H1 (cell line): ENCODE data around the gene PTPRE. TPM values are rescaled to one million over a fixed set of nuclear protein-coding genes. Genes with fewer than 3 reads are reported as not detected.

Experiments used
- CTCF ChIA-PET: fragments of 300-600 bp; sonication (Branson Sonifier 250); formaldehyde crosslinking; loops from one replicate; lab custom pipeline; 2021; ENCODE audit not compliant: partially characterized antibody; lab: Charles Lee
- POLR2A ChIA-PET: fragments of 300-600 bp; sonication (Branson Sonifier 250); formaldehyde crosslinking; loops from one replicate; lab custom pipeline; 2021; ENCODE audit warnings: inconsistent platforms; ENCODE audit not compliant: partially characterized antibody; lab: Charles Lee
- DNase-seq, 2 experiments: peaks; one replicate each; pipeline versions ENCODE4 v3.0.0 to v3.0.0-alpha.2; 2010 to 2022; ENCODE audit warnings: low spot score in 2 of 2, low read depth in 1 of 2, mixed read lengths in 1 of 2
- FAIRE-seq: peaks from 2 replicates; lab custom pipeline; 2011; peaks lifted over from hg19 to GRCh38; lab: Jason Lieb, UNC
- H2AFZ ChIP-seq: 2 replicates; pipeline ENCODE4 v1.8.1; 2012; ENCODE audit warnings: low read length, inconsistent platforms
- H2AK5ac ChIP-seq: 2 replicates; pipeline ENCODE4 v1.6.1; 2013; ENCODE audit warnings: low read depth, low read length
- H2BK120ac ChIP-seq: replicated peaks from 2 replicates; pipeline ENCODE3; 2013; ENCODE audit warnings: low read depth, low read length, inconsistent platforms
- H2BK12ac ChIP-seq: 2 replicates; pipeline ENCODE4 v1.6.1; 2013; ENCODE audit warnings: low read depth, low read length
- H2BK15ac ChIP-seq: 2 replicates; pipeline ENCODE4 v1.6.1; 2013; ENCODE audit warnings: low read length
- H2BK20ac ChIP-seq: 2 replicates; pipeline ENCODE4 v1.6.1; 2013; ENCODE audit warnings: low read length
- H2BK5ac ChIP-seq: 2 replicates; pipeline ENCODE4 v1.6.1; 2013; ENCODE audit warnings: low read depth, low read length
- H3K14ac ChIP-seq: 2 replicates; pipeline ENCODE4 v1.6.1; 2013; ENCODE audit warnings: inconsistent platforms; ENCODE audit not compliant: insufficient read length
- H3K18ac ChIP-seq: 2 replicates; pipeline ENCODE4 v1.6.1; 2013; ENCODE audit warnings: low read length; ENCODE audit errors: extremely low read depth
- H3K23ac ChIP-seq: 2 replicates; pipeline ENCODE4 v1.6.1; 2013; ENCODE audit warnings: inconsistent platforms; ENCODE audit not compliant: insufficient read length
- H3K23me2 ChIP-seq: 2 replicates; pipeline ENCODE4 v1.6.1; 2013; ENCODE audit warnings: low read depth, low read length
- H3K27ac ChIP-seq: 2 replicates; pipeline ENCODE4 v1.6.1; 2011; ENCODE audit warnings: low read depth, low read length, inconsistent platforms
- H3K27me3 ChIP-seq, 4 experiments: replicated peaks in 1 of 4; 1 replicate in 1 of 4; 2 replicates in 3 of 4; pipeline versions ENCODE4 v1.6.1 to v1.8.1; 2011 to 2013; ENCODE audit warnings: low read length in 3 of 4, mild to moderate bottlenecking in 3 of 4, inconsistent platforms in 2 of 4, mixed read lengths in 2 of 4, moderate library complexity in 1 of 4; ENCODE audit not compliant: control insufficient read depth in 3 of 4, insufficient read depth in 3 of 4; ENCODE audit errors: extremely low read depth in 1 of 4
- H3K36me3 ChIP-seq, 4 experiments: 2 replicates each; pipeline versions ENCODE4 v1.6.1 to v1.8.1; 2011 to 2013; ENCODE audit warnings: mild to moderate bottlenecking in 4 of 4, low read length in 3 of 4, moderate library complexity in 2 of 4, control low read depth in 1 of 4, inconsistent platforms in 1 of 4; ENCODE audit not compliant: insufficient read depth in 4 of 4, control insufficient read depth in 2 of 4
- H3K4ac ChIP-seq: replicated peaks from 2 replicates; pipeline ENCODE3; 2013; ENCODE audit warnings: low read length, low read depth, mixed read lengths, inconsistent platforms; ENCODE audit not compliant: insufficient read length
- H3K4me1 ChIP-seq, 4 experiments: replicated peaks in 1 of 4; 1 replicate in 1 of 4; 2 replicates in 3 of 4; pipeline versions ENCODE4 v1.6.1 to v1.8.1; 2011 to 2013; ENCODE audit warnings: low read length in 3 of 4, inconsistent platforms in 2 of 4, mixed read lengths in 1 of 4; ENCODE audit not compliant: insufficient read depth in 4 of 4, control insufficient read depth in 3 of 4
- H3K4me2 ChIP-seq, 2 experiments: 2 replicates each; pipeline versions ENCODE4 v1.6.1 to v1.8.1; 2011 to 2013; ENCODE audit warnings: low read depth in 2 of 2, low read length in 2 of 2, control low read depth in 1 of 2, inconsistent platforms in 1 of 2, mild to moderate bottlenecking in 1 of 2; ENCODE audit not compliant: insufficient read depth in 1 of 2
- H3K4me3 ChIP-seq, 4 experiments: fragments of 200-600, 300-600 bp in 1 of 4; sonication (generic), shearing (Covaris generic), sonication (Bioruptor Twin) in 1 of 4; 2 replicates each; pipeline versions ENCODE4 v1.5.1 to v1.8.1; 2011 to 2016; ENCODE audit warnings: low read length in 4 of 4, low read depth in 3 of 4, control low read depth in 2 of 4, inconsistent platforms in 2 of 4, mild to moderate bottlenecking in 2 of 4, mixed read lengths in 1 of 4, moderate library complexity in 1 of 4; ENCODE audit not compliant: insufficient read depth in 2 of 4; ENCODE audit errors: extremely low read depth in 1 of 4
- H3K56ac ChIP-seq: replicated peaks from 2 replicates; pipeline ENCODE3; 2013; ENCODE audit warnings: low read depth, mild to moderate bottlenecking, mixed read lengths, low read length, inconsistent platforms; ENCODE audit not compliant: insufficient read length
- H3K79me1 ChIP-seq: 2 replicates; pipeline ENCODE4 v1.6.1; 2013; ENCODE audit warnings: low read depth, low read length, control low read depth
- H3K79me2 ChIP-seq, 2 experiments: 2 replicates each; pipeline versions ENCODE4 v1.6.1 to v1.8.1; 2012 to 2013; ENCODE audit warnings: low read length in 2 of 2, mild to moderate bottlenecking in 2 of 2, inconsistent platforms in 1 of 2; ENCODE audit not compliant: insufficient read depth in 2 of 2, control insufficient read depth in 1 of 2
- H3K9ac ChIP-seq, 4 experiments: replicated peaks in 1 of 4; 1 replicate in 1 of 4; 2 replicates in 3 of 4; pipeline versions ENCODE4 v1.6.1 to v1.8.1; 2011 to 2013; ENCODE audit warnings: low read depth in 3 of 4, low read length in 3 of 4, control low read depth in 2 of 4, mild to moderate bottlenecking in 2 of 4, moderate library complexity in 2 of 4, inconsistent platforms in 1 of 4; ENCODE audit errors: extremely low read depth in 1 of 4
- H3K9me3 ChIP-seq, 2 experiments: 2 replicates each; pipeline versions ENCODE4 v1.6.1 to v1.8.1; 2012 to 2013; ENCODE audit warnings: mild to moderate bottlenecking in 2 of 2, moderate library complexity in 2 of 2, control low read depth in 1 of 2, inconsistent platforms in 1 of 2, low read depth in 1 of 2, low read length in 1 of 2, mixed read lengths in 1 of 2; ENCODE audit not compliant: insufficient read depth in 2 of 2
- H4K20me1 ChIP-seq, 2 experiments: replicated peaks in 1 of 2; 2 replicates each; pipeline versions ENCODE3 to v1.8.1; 2011 to 2013; ENCODE audit warnings: inconsistent platforms in 2 of 2, low read length in 2 of 2, mild to moderate bottlenecking in 1 of 2; ENCODE audit not compliant: insufficient read depth in 2 of 2, control insufficient read depth in 1 of 2
- H4K5ac ChIP-seq: 2 replicates; pipeline ENCODE4 v1.6.1; 2013; ENCODE audit warnings: low read length, low read depth, mixed read lengths, inconsistent platforms; ENCODE audit not compliant: insufficient read length
- H4K8ac ChIP-seq: 2 replicates; pipeline ENCODE4 v1.8.0; 2013; ENCODE audit warnings: mild to moderate bottlenecking, moderate library complexity, low read length, inconsistent platforms; ENCODE audit not compliant: insufficient read depth; ENCODE audit errors: extremely low read depth
- H4K91ac ChIP-seq: replicated peaks from 2 replicates; pipeline ENCODE3; 2013; ENCODE audit warnings: low read length, mixed read lengths, inconsistent platforms; ENCODE audit not compliant: insufficient read length
- BACH1 ChIP-seq: IDR thresholded peaks from 2 replicates; pipeline ENCODE4 v1.6.1; 2012; ENCODE audit warnings: low read length, improper control_type of control experiment
- EZH2 ChIP-seq: fragments of 200-600 bp; sonication (generic); IDR thresholded peaks from 2 replicates; pipeline ENCODE4 v1.7.1; 2012; ENCODE audit warnings: low read depth, mild to moderate bottlenecking, moderate library complexity, low read length, inconsistent platforms; ENCODE audit not compliant: severe bottlenecking
- HDAC6 ChIP-seq: IDR thresholded peaks from one replicate; pipeline ENCODE4 v1.7.1; 2012; ENCODE audit warnings: low read depth, mild to moderate bottlenecking, inconsistent platforms, low read length, moderate library complexity
- JUND ChIP-seq: IDR thresholded peaks from 2 replicates; pipeline ENCODE4 v1.6.1; 2011; ENCODE audit warnings: mild to moderate bottlenecking, improper control_type of control experiment, low read length
- KDM5A ChIP-seq: fragments of 200-600 bp; IDR thresholded peaks from 2 replicates; pipeline ENCODE4 v1.7.1; 2012; ENCODE audit warnings: mild to moderate bottlenecking, low read length, inconsistent platforms, mixed read lengths
- RAD21 ChIP-seq, 2 experiments: IDR thresholded peaks in 1 of 2; conservative IDR thresholded peaks in 1 of 2; 2 replicates each; pipeline ENCODE4 v1.6.1; 2011; ENCODE audit warnings: low read depth in 2 of 2, low read length in 2 of 2, improper control_type of control experiment in 1 of 2, inconsistent platforms in 1 of 2, mild to moderate bottlenecking in 1 of 2, moderate library complexity in 1 of 2
- RNF2 ChIP-seq: fragments of 200-900, 300-1000 bp; sonication (generic); IDR thresholded peaks from 2 replicates; pipeline ENCODE4 v1.7.1; 2016; ENCODE audit warnings: borderline replicate concordance, low read depth, mild to moderate bottlenecking, antibody characterized with exemption, low read length; ENCODE audit not compliant: poor library complexity, severe bottlenecking; ENCODE audit errors: missing control alignments
- RXRA ChIP-seq: IDR thresholded peaks from 2 replicates; pipeline ENCODE4 v1.6.1; 2011; ENCODE audit warnings: low read depth, mild to moderate bottlenecking, low read length, moderate library complexity; ENCODE audit not compliant: insufficient read depth
- USF2 ChIP-seq: IDR thresholded peaks from 2 replicates; pipeline ENCODE4 v1.6.1; 2011; ENCODE audit warnings: low read length, improper control_type of control experiment
- YY1 ChIP-seq: IDR thresholded peaks from 2 replicates; pipeline ENCODE4 v1.6.1; 2011; ENCODE audit warnings: low read depth, mild to moderate bottlenecking, low read length
- WGBS, 2 experiments: shearing (Covaris generic) in 1 of 2; methylation state at CpG; one replicate each; pipeline versions ENCODE4 v1.1.6 to v1.1.7; 2013 to 2015; ENCODE audit warnings: low lambda C conversion rate in 2 of 2, mixed read lengths in 2 of 2, inconsistent platforms in 1 of 2, low coverage in 1 of 2, missing lambda C conversion rate in 1 of 2; ENCODE audit not compliant: insufficient replicate concordance in 2 of 2, insufficient coverage in 1 of 2, insufficient read length in 1 of 2; ENCODE audit errors: extremely low coverage in 1 of 2, missing lambda C conversion rate in 1 of 2; 5-methylcytosine and 5-hydroxymethylcytosine counted together
- polyA plus RNA-seq, 7 experiments: library from polyadenylated mRNA; depleted of rRNA in 3 of 7; stranded (reverse) in 5 of 7; unstranded in 2 of 7; fragments of >200 nt in 5 of 7; fragments of 200-250 nt in 2 of 7; gene quantifications; 1 replicate in 5 of 7; 2 replicates in 1 of 7; 4 replicates in 1 of 7; pipeline versions ENCODE4 v1.2.1 to v1.2.3, GENCODE V29; 2011 to 2013; ENCODE audit warnings: missing spikeins in 2 of 7, mixed read lengths in 2 of 7
- total RNA-seq: library from RNA; stranded (reverse); fragmentation: NEBNext Ultra II Directional; extraction: Animal tissue kit (Norgen Biotek cat#: 25700); gene quantifications from 2 replicates; pipeline ENCODE4 v1.2.1, GENCODE V29; 2021

Gene PTPRE
- total and polyA plus RNA-seq, 2 of the 8 experiments (the other 6 are each of a cell fraction or from before 2014, with no cell fraction given) = 0.33 to 0.54 TPM

DNA sequence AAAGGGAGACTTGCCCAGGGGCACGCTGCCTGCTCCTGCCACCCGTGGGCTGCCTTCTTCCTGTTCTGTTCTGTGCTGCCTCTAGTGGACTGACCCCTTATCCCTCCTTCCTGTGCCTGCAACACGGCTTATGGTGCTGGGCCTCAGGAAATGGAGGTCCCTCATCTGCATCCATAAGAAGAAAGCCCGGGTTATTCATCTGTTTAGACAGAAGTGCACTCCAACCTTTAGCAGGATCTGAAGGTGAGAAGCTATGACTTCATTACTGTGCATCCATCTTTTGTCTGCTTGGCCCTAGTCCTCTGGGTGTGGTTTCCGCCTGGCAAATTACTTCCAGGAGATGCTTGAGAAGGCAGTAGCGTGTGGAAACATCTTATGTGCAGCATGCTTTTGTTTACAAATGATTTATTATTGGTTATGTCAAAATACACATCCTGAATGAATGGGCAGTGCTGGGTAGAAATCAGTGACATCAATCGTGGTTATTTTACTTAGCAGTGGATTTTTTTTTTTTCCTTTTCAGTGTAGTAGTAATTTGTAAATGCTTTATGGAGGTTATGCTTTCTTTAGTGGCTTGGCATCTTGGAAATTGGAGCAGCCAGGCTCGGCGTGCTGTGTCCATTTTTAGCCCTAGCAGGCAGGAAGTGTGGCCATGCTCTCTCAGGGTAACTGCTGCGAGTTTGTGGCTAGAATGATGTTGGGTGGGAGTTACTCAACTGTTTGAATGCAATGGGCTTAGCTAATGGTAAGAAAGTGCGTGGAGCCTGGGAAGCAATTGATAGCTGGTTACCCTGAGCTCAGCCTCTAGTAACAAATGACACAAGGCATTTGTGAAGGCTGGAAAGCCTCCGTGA, 12.7 kb downstream of the PTPRE start:
- WGBS, 2 experiments = 92% methylated on average over 11 of the region's 12 CpGs; no CpG with 5 or more reads in 1 of the 2 experiments
- peaks cover 0 to 2% (median 0%) of the 10 kb centered on the region in 4 experiments; a peak in 3 of 7 replicates for H3K4me1 ChIP-seq
- no peak overlapping the region for H3K4me3 ChIP-seq
- ChIA-PET POLR2A (interaction anchor here (0.6 kb wide), 1 partner anchor 341 kb away, joined by 3 read pairs; no protein-coding TSS in a partner anchor), CTCF (interaction anchor here (0.7 to 3.8 kb wide), 11 partner anchors 9 to 116 kb away, joined by 3 to 17 read pairs (median 3); partner anchors contain the start of gene PTPRE)
- FAIRE-seq (no peak), DNase-seq (peak in 1 of 2 experiments; percentile 44)
- H3K27me3 ChIP-seq = no peaks in the 10 kb centered on the region
- H2AFZ ChIP-seq = no peak overlapping the region
- no peak overlapping the region for H3K4me2 ChIP-seq
- no peaks in the 10 kb centered on the region for H3K79me1 ChIP-seq
- H2BK5ac ChIP-seq = no peak overlapping the region
- H3K56ac ChIP-seq = no peak overlapping the region
- no peak overlapping the region; the same call in 1 of the 2 replicates for H4K8ac ChIP-seq
- no peak overlapping the region for H3K4ac ChIP-seq
- H4K5ac ChIP-seq = no peak overlapping the region
- H3K9ac ChIP-seq = no peak overlapping the region
- H3K23ac ChIP-seq = no peak overlapping the region
- no peaks in the 10 kb centered on the region for H3K79me2 ChIP-seq
- no peak overlapping the region for H2BK15ac ChIP-seq
- H2BK120ac ChIP-seq = no peak overlapping the region
- H2AK5ac ChIP-seq = no peak overlapping the region
- H4K20me1 ChIP-seq = no peaks in the 10 kb centered on the region
- no peaks in the 10 kb centered on the region for H3K36me3 ChIP-seq
- H3K9me3 ChIP-seq = no peaks in the 10 kb centered on the region
- no peak overlapping the region for H3K14ac ChIP-seq
- H2BK12ac ChIP-seq = no peak overlapping the region
- no peaks in the 10 kb centered on the region for H3K23me2 ChIP-seq
- no peak overlapping the region for H4K91ac ChIP-seq
- H3K18ac ChIP-seq = no peak overlapping the region
- H3K27ac ChIP-seq = no peak overlapping the region
- H2BK20ac ChIP-seq = no peak overlapping the region
- TF ChIP-seq EZH2 (no peak), HDAC6 (no peak), USF2 (no peak), RNF2 (no peak), YY1 (0 out of 2 replicates have a peak, but pooled peaks have one; percentile 22), KDM5A (no peak), RAD21 (IDR thresholded peaks at IDR 0.05 in 1 of 2, conservative IDR thresholded peaks at IDR 0.05 in 1 of 2; ENCODE audit: low read depth in 2 of 2, low read length in 2 of 2) (peak; percentile 4 to 24; a peak in 1 of 4 replicates), BACH1 (no peak), JUND (no peak), RXRA (no peak)
